Measurements from ENCODE around the gene NSG1.

Gene NSG1

DNA sequence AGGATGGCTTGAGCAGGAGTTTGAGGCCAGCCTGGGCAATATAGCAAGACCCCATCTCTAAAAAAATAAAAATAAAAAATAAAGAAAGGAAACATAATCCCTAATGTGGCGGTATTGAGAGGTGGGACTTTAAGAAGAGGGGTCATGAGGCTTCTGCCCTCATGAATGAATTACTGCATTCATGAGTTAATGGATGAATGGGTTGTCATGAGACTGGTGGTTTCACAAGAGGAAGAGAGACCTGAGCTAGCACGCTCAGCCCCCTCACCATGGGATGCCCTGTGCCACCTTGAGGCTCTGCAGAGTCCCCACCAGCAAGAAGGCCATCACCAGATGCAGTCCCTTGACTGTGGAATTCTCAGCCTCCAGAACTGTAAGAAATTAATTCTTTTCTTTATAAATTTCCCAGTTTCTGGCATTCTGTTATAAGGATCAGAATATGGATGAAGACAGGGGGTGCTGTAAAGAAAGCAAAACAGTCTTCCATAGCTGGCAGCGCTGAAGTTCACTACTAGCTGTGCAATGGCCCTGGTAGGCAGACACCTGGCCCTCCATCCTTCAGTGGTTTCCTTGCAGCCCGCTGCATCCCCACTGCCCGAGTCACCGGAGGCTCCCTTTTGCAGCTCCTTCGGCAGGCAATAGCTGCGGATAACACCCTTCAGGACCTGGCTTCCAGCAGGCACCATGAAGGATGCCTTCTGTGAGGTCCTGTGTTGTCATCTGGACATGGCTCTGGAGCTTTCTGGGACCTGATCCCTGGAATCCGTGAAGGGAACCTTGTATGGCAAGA lies 44.8 kb upstream of the NSG1 start:
- no peak for DNase-seq (ENCODE audit: low read depth in 1 of 2, low spot score in 1 of 2)
- Histone ChIP-seq H3K4me3 (replicated peaks; ENCODE audit: insufficient read depth, low read length) (no peak overlapping the region), H3K27me3 (ENCODE audit: insufficient read depth, poor library complexity, severe bottlenecking) (peaks cover 3% of the 10 kb centered on the region), H3K27ac (replicated peaks) (no peak overlapping the region)
- TF ChIP-seq POLR2AphosphoS5 (IDR thresholded peaks at IDR 0.05; ENCODE audit: low read depth): no peak
- TF ChIP-seq SPI1 (IDR thresholded peaks at IDR 0.05; ENCODE audit: borderline replicate concordance, low read depth): no peak
- TF ChIP-seq, protein P1, sequence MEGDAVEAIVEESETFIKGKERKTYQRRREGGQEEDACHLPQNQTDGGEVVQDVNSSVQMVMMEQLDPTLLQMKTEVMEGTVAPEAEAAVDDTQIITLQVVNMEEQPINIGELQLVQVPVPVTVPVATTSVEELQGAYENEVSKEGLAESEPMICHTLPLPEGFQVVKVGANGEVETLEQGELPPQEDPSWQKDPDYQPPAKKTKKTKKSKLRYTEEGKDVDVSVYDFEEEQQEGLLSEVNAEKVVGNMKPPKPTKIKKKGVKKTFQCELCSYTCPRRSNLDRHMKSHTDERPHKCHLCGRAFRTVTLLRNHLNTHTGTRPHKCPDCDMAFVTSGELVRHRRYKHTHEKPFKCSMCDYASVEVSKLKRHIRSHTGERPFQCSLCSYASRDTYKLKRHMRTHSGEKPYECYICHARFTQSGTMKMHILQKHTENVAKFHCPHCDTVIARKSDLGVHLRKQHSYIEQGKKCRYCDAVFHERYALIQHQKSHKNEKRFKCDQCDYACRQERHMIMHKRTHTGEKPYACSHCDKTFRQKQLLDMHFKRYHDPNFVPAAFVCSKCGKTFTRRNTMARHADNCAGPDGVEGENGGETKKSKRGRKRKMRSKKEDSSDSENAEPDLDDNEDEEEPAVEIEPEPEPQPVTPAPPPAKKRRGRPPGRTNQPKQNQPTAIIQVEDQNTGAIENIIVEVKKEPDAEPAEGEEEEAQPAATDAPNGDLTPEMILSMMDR (IDR thresholded peaks at IDR 0.05; ENCODE audit: insufficient read depth, low read length): no peak
- no peak for TF ChIP-seq GABPA (IDR thresholded peaks at IDR 0.05; ENCODE audit: low read depth)
- TF ChIP-seq, protein P2, sequence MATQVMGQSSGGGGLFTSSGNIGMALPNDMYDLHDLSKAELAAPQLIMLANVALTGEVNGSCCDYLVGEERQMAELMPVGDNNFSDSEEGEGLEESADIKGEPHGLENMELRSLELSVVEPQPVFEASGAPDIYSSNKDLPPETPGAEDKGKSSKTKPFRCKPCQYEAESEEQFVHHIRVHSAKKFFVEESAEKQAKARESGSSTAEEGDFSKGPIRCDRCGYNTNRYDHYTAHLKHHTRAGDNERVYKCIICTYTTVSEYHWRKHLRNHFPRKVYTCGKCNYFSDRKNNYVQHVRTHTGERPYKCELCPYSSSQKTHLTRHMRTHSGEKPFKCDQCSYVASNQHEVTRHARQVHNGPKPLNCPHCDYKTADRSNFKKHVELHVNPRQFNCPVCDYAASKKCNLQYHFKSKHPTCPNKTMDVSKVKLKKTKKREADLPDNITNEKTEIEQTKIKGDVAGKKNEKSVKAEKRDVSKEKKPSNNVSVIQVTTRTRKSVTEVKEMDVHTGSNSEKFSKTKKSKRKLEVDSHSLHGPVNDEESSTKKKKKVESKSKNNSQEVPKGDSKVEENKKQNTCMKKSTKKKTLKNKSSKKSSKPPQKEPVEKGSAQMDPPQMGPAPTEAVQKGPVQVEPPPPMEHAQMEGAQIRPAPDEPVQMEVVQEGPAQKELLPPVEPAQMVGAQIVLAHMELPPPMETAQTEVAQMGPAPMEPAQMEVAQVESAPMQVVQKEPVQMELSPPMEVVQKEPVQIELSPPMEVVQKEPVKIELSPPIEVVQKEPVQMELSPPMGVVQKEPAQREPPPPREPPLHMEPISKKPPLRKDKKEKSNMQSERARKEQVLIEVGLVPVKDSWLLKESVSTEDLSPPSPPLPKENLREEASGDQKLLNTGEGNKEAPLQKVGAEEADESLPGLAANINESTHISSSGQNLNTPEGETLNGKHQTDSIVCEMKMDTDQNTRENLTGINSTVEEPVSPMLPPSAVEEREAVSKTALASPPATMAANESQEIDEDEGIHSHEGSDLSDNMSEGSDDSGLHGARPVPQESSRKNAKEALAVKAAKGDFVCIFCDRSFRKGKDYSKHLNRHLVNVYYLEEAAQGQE (IDR thresholded peaks at IDR 0.05; ENCODE audit: insufficient replicate concordance, low read depth): no peak

DNA sequence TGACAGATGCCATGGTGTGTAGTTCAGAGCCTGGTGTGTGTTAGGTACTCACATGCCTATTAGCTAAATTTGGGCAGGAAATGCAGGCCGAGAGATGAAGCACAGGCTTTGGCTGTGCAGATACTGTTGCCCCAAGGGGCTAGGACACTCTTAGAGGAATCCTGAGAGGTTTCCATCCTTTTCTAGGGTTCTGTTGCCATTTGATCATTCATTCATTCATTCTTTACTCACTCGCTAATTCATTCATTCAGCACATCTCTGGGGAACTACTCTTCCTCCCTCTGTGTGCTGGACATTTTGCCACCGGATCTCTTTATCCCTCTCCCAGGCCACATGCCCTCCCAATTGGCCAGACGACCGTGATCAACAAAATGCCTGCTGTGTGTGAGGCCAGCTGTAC lies 43.9 kb upstream of the NSG1 start:
- no peak overlapping the region for H3K4me3 ChIP-seq (replicated peaks; ENCODE audit: insufficient read depth, low read length)
- H3K27me3 ChIP-seq (ENCODE audit: insufficient read depth, poor library complexity, severe bottlenecking): peaks cover 3% of the 10 kb centered on the region
- H3K27ac ChIP-seq (replicated peaks): no peak overlapping the region
- no peak for DNase-seq (ENCODE audit: low read depth in 1 of 2, low spot score in 1 of 2)
- no peak for TF ChIP-seq POLR2AphosphoS5 (IDR thresholded peaks at IDR 0.05; ENCODE audit: low read depth)
- TF ChIP-seq GABPA (IDR thresholded peaks at IDR 0.05; ENCODE audit: low read depth): no peak
- TF ChIP-seq, protein P2 (IDR thresholded peaks at IDR 0.05; ENCODE audit: insufficient replicate concordance, low read depth): no peak
- TF ChIP-seq, protein P1 (IDR thresholded peaks at IDR 0.05; ENCODE audit: insufficient read depth, low read length): no peak
- TF ChIP-seq SPI1 (IDR thresholded peaks at IDR 0.05; ENCODE audit: borderline replicate concordance, low read depth): no peak

DNA sequence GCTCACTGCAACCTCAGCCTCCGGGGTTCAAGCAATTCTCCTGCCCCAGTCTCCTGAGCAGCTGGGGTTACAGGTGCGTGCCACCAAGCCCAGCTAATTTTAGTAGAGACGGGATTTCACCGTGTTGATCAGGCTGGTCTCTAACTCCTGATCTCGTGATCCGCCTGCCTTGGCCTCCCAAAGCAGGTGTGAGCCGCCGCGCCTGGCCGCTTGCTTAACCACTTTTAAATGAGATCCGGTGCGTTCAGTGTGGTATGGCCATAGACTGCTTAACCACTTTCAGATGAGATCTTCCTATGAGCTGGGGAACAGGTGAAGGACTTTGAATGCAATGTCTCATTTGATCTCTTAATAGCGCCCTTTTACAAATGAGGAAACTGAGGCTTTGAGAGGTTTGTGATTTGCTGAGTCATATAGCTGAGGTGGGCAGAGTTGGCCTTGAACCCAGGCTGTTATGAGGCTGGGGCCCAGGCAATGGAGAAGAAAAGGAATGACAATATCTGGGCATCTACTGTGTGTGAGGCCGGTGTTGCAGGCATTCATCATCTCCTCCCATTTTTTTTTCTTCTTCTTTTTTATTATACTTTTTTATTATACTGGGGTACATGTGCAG lies 41.9 kb upstream of the NSG1 start:
- no peak overlapping the region for H3K27ac ChIP-seq (replicated peaks)
- H3K27me3 ChIP-seq (ENCODE audit: insufficient read depth, poor library complexity, severe bottlenecking): peaks cover 2% of the 10 kb centered on the region
- TF ChIP-seq GABPA (IDR thresholded peaks at IDR 0.05; ENCODE audit: low read depth) (no peak), SPI1 (IDR thresholded peaks at IDR 0.05; ENCODE audit: borderline replicate concordance, low read depth) (no peak), POLR2AphosphoS5 (IDR thresholded peaks at IDR 0.05; ENCODE audit: low read depth) (no peak)
- TF ChIP-seq, protein P2 (IDR thresholded peaks at IDR 0.05; ENCODE audit: insufficient replicate concordance, low read depth): no peak
- TF ChIP-seq, protein P1 (IDR thresholded peaks at IDR 0.05; ENCODE audit: insufficient read depth, low read length): no peak
- H3K4me3 ChIP-seq (replicated peaks; ENCODE audit: insufficient read depth, low read length): no peak overlapping the region
- no peak for DNase-seq (ENCODE audit: low read depth in 1 of 2, low spot score in 1 of 2)
